ENCODE measurements around the gene EPHB3.
A peak's percentile ranks its signal among the peaks of the same experiment; 100 is the strongest.

Gene EPHB3

DNA sequence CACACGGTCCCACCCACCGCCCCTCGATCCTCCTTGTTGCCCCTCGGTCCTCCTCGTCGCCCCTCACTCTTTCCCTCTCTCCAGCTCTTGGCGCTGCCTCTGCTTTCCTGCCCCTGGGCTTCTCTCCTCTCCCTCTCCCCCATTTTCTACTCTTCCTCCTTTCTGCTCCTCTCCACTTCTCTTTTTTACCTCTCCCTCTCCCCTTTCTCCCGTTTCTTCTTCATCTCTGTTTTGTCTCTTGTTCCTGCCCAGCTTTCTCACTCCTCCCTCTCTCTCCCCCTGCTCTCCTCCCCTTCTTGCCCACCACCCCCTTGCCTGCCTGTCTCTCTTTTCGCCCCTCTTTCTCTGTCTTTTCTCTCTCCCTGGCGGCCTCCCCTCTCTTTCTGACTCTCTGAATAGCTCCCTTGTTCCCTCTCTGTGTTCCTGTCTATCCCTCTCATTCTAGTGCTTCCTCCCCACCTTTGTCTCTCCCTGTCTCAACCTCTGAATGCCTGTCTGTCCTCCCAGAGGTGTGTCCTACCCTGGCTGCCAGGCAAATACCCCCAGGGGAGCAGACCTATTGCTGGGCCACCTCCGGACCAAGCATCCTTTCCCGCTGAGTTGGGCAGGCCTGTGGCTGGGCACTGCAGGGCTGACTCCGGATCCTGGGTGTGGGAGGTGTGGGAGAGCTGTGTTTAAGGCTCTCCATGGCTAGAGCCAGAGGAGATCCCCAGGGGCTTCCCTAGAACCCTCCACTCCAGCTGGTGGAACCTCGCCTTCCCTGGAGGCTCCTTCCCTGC is 41.0 kb downstream of the EPHB3 start:
- DNase-seq (ENCODE audit: low read depth) = no peak
- no peak overlapping the region for H3K4me3 ChIP-seq (ENCODE audit: low read depth, low read length)
- TF ChIP-seq, protein P1, sequence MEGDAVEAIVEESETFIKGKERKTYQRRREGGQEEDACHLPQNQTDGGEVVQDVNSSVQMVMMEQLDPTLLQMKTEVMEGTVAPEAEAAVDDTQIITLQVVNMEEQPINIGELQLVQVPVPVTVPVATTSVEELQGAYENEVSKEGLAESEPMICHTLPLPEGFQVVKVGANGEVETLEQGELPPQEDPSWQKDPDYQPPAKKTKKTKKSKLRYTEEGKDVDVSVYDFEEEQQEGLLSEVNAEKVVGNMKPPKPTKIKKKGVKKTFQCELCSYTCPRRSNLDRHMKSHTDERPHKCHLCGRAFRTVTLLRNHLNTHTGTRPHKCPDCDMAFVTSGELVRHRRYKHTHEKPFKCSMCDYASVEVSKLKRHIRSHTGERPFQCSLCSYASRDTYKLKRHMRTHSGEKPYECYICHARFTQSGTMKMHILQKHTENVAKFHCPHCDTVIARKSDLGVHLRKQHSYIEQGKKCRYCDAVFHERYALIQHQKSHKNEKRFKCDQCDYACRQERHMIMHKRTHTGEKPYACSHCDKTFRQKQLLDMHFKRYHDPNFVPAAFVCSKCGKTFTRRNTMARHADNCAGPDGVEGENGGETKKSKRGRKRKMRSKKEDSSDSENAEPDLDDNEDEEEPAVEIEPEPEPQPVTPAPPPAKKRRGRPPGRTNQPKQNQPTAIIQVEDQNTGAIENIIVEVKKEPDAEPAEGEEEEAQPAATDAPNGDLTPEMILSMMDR (IDR thresholded peaks at IDR 0.05; ENCODE audit: low read depth, low read length) = no peak
- TF ChIP-seq, protein P2, sequence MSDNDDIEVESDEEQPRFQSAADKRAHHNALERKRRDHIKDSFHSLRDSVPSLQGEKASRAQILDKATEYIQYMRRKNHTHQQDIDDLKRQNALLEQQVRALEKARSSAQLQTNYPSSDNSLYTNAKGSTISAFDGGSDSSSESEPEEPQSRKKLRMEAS (IDR thresholded peaks at IDR 0.05; ENCODE audit: low read depth, low read length) = no peak
- no peak for TF ChIP-seq POLR2A (IDR thresholded peaks at IDR 0.05; ENCODE audit: extremely low read depth, insufficient read length)
- TF ChIP-seq MYC (IDR thresholded peaks at IDR 0.05; ENCODE audit: low read depth, low read length) = no peak

DNA sequence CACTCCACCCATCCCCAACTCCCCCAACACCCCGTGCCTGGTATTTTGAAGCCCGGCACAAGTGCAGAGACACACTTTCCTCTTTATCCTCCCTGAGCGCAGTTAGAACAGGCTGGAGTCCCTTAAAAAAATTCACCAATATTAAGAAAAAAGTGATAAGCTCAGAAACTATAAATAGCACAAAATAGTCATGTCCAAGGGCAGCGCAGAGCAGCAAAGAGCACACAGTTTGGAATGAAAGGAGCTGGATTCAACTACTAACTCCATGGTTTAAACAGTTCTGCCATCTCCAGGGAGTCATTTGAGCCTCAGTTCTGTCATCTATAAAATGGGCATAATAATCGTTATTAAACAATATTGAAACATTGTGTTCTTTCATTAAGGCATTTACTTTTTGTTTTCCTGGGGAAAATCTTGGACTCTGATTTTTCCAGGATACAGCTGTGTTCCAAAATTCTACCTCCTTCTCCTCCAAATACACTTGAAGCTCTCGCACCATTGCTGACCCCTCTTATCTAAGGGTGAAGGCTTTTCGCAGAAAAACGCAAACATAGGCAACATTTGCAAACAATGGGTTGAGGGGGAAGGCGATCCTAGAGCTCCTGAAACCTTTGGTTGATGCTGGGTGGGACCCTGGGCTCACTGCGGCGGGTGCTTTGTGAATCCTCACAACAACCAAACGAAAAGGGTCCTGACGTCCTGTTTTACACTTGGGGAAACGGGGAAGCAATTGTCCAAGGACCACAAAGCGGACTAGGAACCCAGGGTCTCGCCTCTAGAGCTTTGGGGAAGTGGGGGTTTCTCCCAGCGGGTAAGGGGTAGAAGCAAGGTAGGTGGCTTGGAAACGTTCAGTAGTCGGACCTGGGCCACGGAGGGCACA is 41.8 kb downstream of the EPHB3 start:
- no peak overlapping the region for H3K4me3 ChIP-seq (ENCODE audit: low read depth, low read length)
- DNase-seq (ENCODE audit: low read depth) = no peak
- TF ChIP-seq, protein P2 (IDR thresholded peaks at IDR 0.05; ENCODE audit: low read depth, low read length) = no peak
- TF ChIP-seq MYC (IDR thresholded peaks at IDR 0.05; ENCODE audit: low read depth, low read length) (no peak), POLR2A (IDR thresholded peaks at IDR 0.05; ENCODE audit: extremely low read depth, insufficient read length) (no peak)
- TF ChIP-seq, protein P1 (IDR thresholded peaks at IDR 0.05; ENCODE audit: low read depth, low read length) = no peak

GRCh38 chr3:184604039-184604601 is 42.5 kb downstream of the EPHB3 start:
- peak; percentile 54 for DNase-seq (ENCODE audit: low read depth)
- TF ChIP-seq, protein P1 (IDR thresholded peaks at IDR 0.05; ENCODE audit: low read depth, low read length) = no peak
- TF ChIP-seq MYC (IDR thresholded peaks at IDR 0.05; ENCODE audit: low read depth, low read length) = no peak
- TF ChIP-seq, protein P2 (IDR thresholded peaks at IDR 0.05; ENCODE audit: low read depth, low read length) = no peak
- no peak for TF ChIP-seq POLR2A (IDR thresholded peaks at IDR 0.05; ENCODE audit: extremely low read depth, insufficient read length)
- no peak overlapping the region for H3K4me3 ChIP-seq (ENCODE audit: low read depth, low read length)

- DNase-seq (ENCODE audit: low read depth) = peak; percentile 40
- no peak overlapping the region for H3K4me3 ChIP-seq (ENCODE audit: low read depth, low read length)
- TF ChIP-seq MYC (IDR thresholded peaks at IDR 0.05; ENCODE audit: low read depth, low read length) = no peak
These were observed 43.2 kb downstream of the EPHB3 start for GRCh38 chr3:184604615-184605290.

- DNase-seq (ENCODE audit: low read depth) = peak; percentile 21
- no peak overlapping the region for H3K4me3 ChIP-seq (ENCODE audit: low read depth, low read length)
- TF ChIP-seq POLR2A (IDR thresholded peaks at IDR 0.05; ENCODE audit: extremely low read depth, insufficient read length) (no peak), MYC (IDR thresholded peaks at IDR 0.05; ENCODE audit: low read depth, low read length) (no peak)
- TF ChIP-seq, protein P2 (IDR thresholded peaks at IDR 0.05; ENCODE audit: low read depth, low read length) = no peak
- TF ChIP-seq, protein P1 (IDR thresholded peaks at IDR 0.05; ENCODE audit: low read depth, low read length) = no peak
These were observed 46.6 kb downstream of the EPHB3 start for GRCh38 chr3:184608209-184608608.

All from NB4 (cell line).